ENCODE results near the gene RECK. TPM values are rescaled to one million over a fixed set of nuclear protein-coding genes. Genes with fewer than 3 reads are reported as not detected.

RECK gene
- total RNA-seq, 5 donors from 2014 or later (not counting 1 experiment from before 2014, with no cell fraction given), result 8.9 to 11.4 (median 9.9) TPM

GRCh38 chr9:36064448-36065037 is 27.8 kb downstream of the RECK start:
- no CpG with 5 or more reads among the region's 1 CpG for WGBS (ENCODE audit: insufficient coverage)

GRCh38 chr9:36074055-36074454 is 37.3 kb downstream of the RECK start:
- POLR2A ChIA-PET, result interaction anchor here in 1 of 2 donors (0.5 kb wide), 1 partner anchor 630 kb away, joined by 11 read pairs; no protein-coding TSS in a partner anchor
- no peak overlapping the region for H3K27ac Mint-ChIP-seq
- DNase-seq, result no peak

More at GRCh38 chr9:36064448-36065037, 27.8 kb downstream of the RECK start:
- Mint-ChIP-seq H3K36me3 (peaks cover 55% of the 10 kb centered on the region), H3K4me1 (peaks cover 0 to 5% (median 0%) of the 10 kb centered on the region in 3 donors), H3K4me3 (no peak overlapping the region), H3K9me3 (no peaks in the 10 kb centered on the region), H3K27me3 (no peaks in the 10 kb centered on the region), H3K27ac (no peak overlapping the region)
- Histone ChIP-seq H3K4me1 (ENCODE audit: control insufficient read depth in 1 of 2, extremely low read depth in 1 of 2, insufficient read depth in 2 of 2, low read length in 2 of 2) (no peaks in the 10 kb centered on the region), H3K36me3 (ENCODE audit: control insufficient read depth in 2 of 2, extremely low read depth in 1 of 2, insufficient read depth in 1 of 2, low read length in 1 of 2) (peaks cover 0 to 17% of the 10 kb centered on the region in 2 donors), H3K9me3 (no peaks in the 10 kb centered on the region), H3K27me3 (replicated peaks in 1 of 2; ENCODE audit: control insufficient read depth in 2 of 2, extremely low read depth in 1 of 2, insufficient read depth in 2 of 2, low read length in 1 of 2) (no peaks in the 10 kb centered on the region), H3K4me3 (ENCODE audit: control insufficient read depth in 1 of 2, extremely low read depth in 1 of 2, low read length in 1 of 2) (no peak overlapping the region), H3K27ac (ENCODE audit: low read length) (no peak overlapping the region)
- ATAC-seq (replicated peaks in 1 of 4) (no peak), DNase-seq (no peak)
- ChIA-PET POLR2A (no interaction called here), CTCF (interaction anchor here in 1 of 2 donors (0.6 kb wide), 1 partner anchor 301 kb away, joined by 7 read pairs; no protein-coding TSS in a partner anchor)

GRCh38 chr9:36074870-36075532 is 38.3 kb downstream of the RECK start:
- CTCF ChIA-PET, result interaction anchor here in 1 of 2 donors (1.1 kb wide), 1 partner anchor 37 kb away, joined by 3 read pairs; no protein-coding TSS in a partner anchor

More at GRCh38 chr9:36074055-36074454, 37.3 kb downstream of the RECK start:
- Mint-ChIP-seq H3K4me3 (no peak overlapping the region), H3K4me1 (no peaks in the 10 kb centered on the region), H3K9me3 (no peaks in the 10 kb centered on the region), H3K36me3 (peaks cover 18% of the 10 kb centered on the region), H3K27me3 (no peaks in the 10 kb centered on the region)
- no CpG with 5 or more reads among the region's 1 CpG for WGBS (ENCODE audit: insufficient coverage)
- ATAC-seq (replicated peaks in 1 of 4), result no peak
- CTCF ChIA-PET, result interaction anchor here (0.5 to 1.2 kb wide), 3 partner anchors 29 to 91 kb away, joined by 3 to 7 read pairs (median 4); no protein-coding TSS in a partner anchor
- Histone ChIP-seq H3K27ac (ENCODE audit: low read length) (no peak overlapping the region), H3K4me1 (ENCODE audit: control insufficient read depth in 1 of 2, extremely low read depth in 1 of 2, insufficient read depth in 2 of 2, low read length in 2 of 2) (no peaks in the 10 kb centered on the region), H3K27me3 (replicated peaks in 1 of 2; ENCODE audit: control insufficient read depth in 2 of 2, extremely low read depth in 1 of 2, insufficient read depth in 2 of 2, low read length in 1 of 2) (no peaks in the 10 kb centered on the region), H3K9me3 (no peaks in the 10 kb centered on the region), H3K4me3 (ENCODE audit: control insufficient read depth in 1 of 2, extremely low read depth in 1 of 2, low read length in 1 of 2) (no peak overlapping the region), H3K36me3 (ENCODE audit: control insufficient read depth in 2 of 2, extremely low read depth in 1 of 2, insufficient read depth in 1 of 2, low read length in 1 of 2) (peaks cover 2 to 7% of the 10 kb centered on the region in 2 donors)

GRCh38 chr9:36078051-36078450 is 41.3 kb downstream of the RECK start:
- ATAC-seq (replicated peaks in 1 of 4) (no peak), DNase-seq (no peak)
- Histone ChIP-seq H3K4me3 (ENCODE audit: control insufficient read depth in 1 of 2, extremely low read depth in 1 of 2, low read length in 1 of 2) (no peak overlapping the region), H3K36me3 (ENCODE audit: control insufficient read depth in 2 of 2, extremely low read depth in 1 of 2, insufficient read depth in 1 of 2, low read length in 1 of 2) (peaks cover 5 to 6% of the 10 kb centered on the region in 2 donors), H3K9me3 (no peaks in the 10 kb centered on the region), H3K27me3 (replicated peaks in 1 of 2; ENCODE audit: control insufficient read depth in 2 of 2, extremely low read depth in 1 of 2, insufficient read depth in 2 of 2, low read length in 1 of 2) (no peaks in the 10 kb centered on the region), H3K4me1 (ENCODE audit: control insufficient read depth in 1 of 2, extremely low read depth in 1 of 2, insufficient read depth in 2 of 2, low read length in 2 of 2) (no peaks in the 10 kb centered on the region), H3K27ac (ENCODE audit: low read length) (no peak overlapping the region)
- Mint-ChIP-seq H3K27ac (no peak overlapping the region), H3K27me3 (no peaks in the 10 kb centered on the region), H3K9me3 (no peaks in the 10 kb centered on the region), H3K36me3 (peaks cover 32% of the 10 kb centered on the region), H3K4me1 (no peaks in the 10 kb centered on the region), H3K4me3 (no peak overlapping the region)
- WGBS (ENCODE audit: insufficient coverage), result no CpG with 5 or more reads among the region's 1 CpG
- ChIA-PET CTCF (interaction anchor here in 1 of 2 donors (0.5 kb wide), 1 partner anchor 150 kb away, joined by 6 read pairs; no protein-coding TSS in a partner anchor), POLR2A (no interaction called here)

More at GRCh38 chr9:36074870-36075532, 38.3 kb downstream of the RECK start:
- no peaks in the 10 kb centered on the region for H3K9me3 Mint-ChIP-seq
- Histone ChIP-seq H3K27ac (ENCODE audit: low read length) (no peak overlapping the region), H3K4me1 (ENCODE audit: control insufficient read depth in 1 of 2, extremely low read depth in 1 of 2, insufficient read depth in 2 of 2, low read length in 2 of 2) (no peaks in the 10 kb centered on the region), H3K36me3 (ENCODE audit: control insufficient read depth in 2 of 2, extremely low read depth in 1 of 2, insufficient read depth in 1 of 2, low read length in 1 of 2) (peaks cover 2 to 7% of the 10 kb centered on the region in 2 donors), H3K27me3 (replicated peaks in 1 of 2; ENCODE audit: control insufficient read depth in 2 of 2, extremely low read depth in 1 of 2, insufficient read depth in 2 of 2, low read length in 1 of 2) (no peaks in the 10 kb centered on the region), H3K9me3 (no peaks in the 10 kb centered on the region), H3K4me3 (ENCODE audit: control insufficient read depth in 1 of 2, extremely low read depth in 1 of 2, low read length in 1 of 2) (no peak overlapping the region)
- POLR2A ChIA-PET, result interaction anchor here in 1 of 2 donors (0.6 kb wide), 1 partner anchor 1523 kb away, joined by 3 read pairs; no protein-coding TSS in a partner anchor
- no peak overlapping the region for H3K27ac Mint-ChIP-seq
- DNase-seq (no peak), ATAC-seq (replicated peaks in 1 of 4) (no peak)
- H3K4me3 Mint-ChIP-seq, result no peak overlapping the region
- H3K36me3 Mint-ChIP-seq, result peaks cover 13% of the 10 kb centered on the region
- H3K4me1 Mint-ChIP-seq, result no peaks in the 10 kb centered on the region
- no CpG with 5 or more reads among the region's 2 CpGs for WGBS (ENCODE audit: insufficient coverage)
- H3K27me3 Mint-ChIP-seq, result no peaks in the 10 kb centered on the region

DNA sequence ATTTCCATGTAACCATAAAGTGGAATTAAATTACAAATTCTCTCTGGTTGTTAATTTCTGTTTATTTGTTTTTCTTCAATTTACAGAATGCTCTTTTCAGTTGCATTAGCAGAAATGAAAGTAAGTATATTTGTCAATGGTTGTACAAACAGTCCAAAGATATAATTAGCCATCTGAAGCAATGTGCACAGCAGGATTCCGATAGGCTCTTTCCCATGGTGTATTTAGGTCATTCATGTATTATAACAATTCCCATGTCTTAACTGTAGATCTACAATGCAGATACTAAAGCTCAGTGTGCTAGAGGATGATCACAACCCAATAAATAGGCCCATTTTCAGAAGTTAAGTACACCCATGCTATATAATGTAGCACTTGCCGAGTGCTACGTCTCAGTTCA is 43.8 kb downstream of the RECK start:
- Mint-ChIP-seq H3K9me3 (no peaks in the 10 kb centered on the region), H3K4me1 (no peaks in the 10 kb centered on the region), H3K4me3 (no peak overlapping the region), H3K27ac (no peak overlapping the region), H3K27me3 (no peaks in the 10 kb centered on the region), H3K36me3 (peaks cover 39% of the 10 kb centered on the region)
- POLR2A ChIA-PET, result no interaction called here
- no peak overlapping the region for H3K4me3 ChIP-seq (ENCODE audit: control insufficient read depth in 1 of 2, extremely low read depth in 1 of 2, low read length in 1 of 2)
- DNase-seq (no peak), ATAC-seq (replicated peaks in 1 of 4) (no peak)
- H3K36me3 ChIP-seq (ENCODE audit: control insufficient read depth in 2 of 2, extremely low read depth in 1 of 2, insufficient read depth in 1 of 2, low read length in 1 of 2), result peaks cover 4 to 6% of the 10 kb centered on the region in 2 donors
- H3K27ac ChIP-seq (ENCODE audit: low read length), result no peak overlapping the region
- H3K9me3 ChIP-seq, result no peaks in the 10 kb centered on the region
- no peaks in the 10 kb centered on the region for H3K4me1 ChIP-seq (ENCODE audit: control insufficient read depth in 1 of 2, extremely low read depth in 1 of 2, insufficient read depth in 2 of 2, low read length in 2 of 2)
- CTCF ChIA-PET, result interaction anchor here in 1 of 2 donors (0.6 to 1.2 kb wide), 3 partner anchors 8 to 193 kb away, joined by 3 to 4 read pairs (median 3); no protein-coding TSS in a partner anchor
- WGBS (ENCODE audit: insufficient coverage), result 100% methylated on average over 2 of the region's 3 CpGs
- no peaks in the 10 kb centered on the region for H3K27me3 ChIP-seq (replicated peaks in 1 of 2; ENCODE audit: control insufficient read depth in 2 of 2, extremely low read depth in 1 of 2, insufficient read depth in 2 of 2, low read length in 1 of 2)

GRCh38 chr9:36082931-36083330 is 46.2 kb downstream of the RECK start:
- Histone ChIP-seq H3K9me3 (no peaks in the 10 kb centered on the region), H3K4me3 (ENCODE audit: control insufficient read depth in 1 of 2, extremely low read depth in 1 of 2, low read length in 1 of 2) (no peak overlapping the region), H3K27me3 (replicated peaks in 1 of 2; ENCODE audit: control insufficient read depth in 2 of 2, extremely low read depth in 1 of 2, insufficient read depth in 2 of 2, low read length in 1 of 2) (no peaks in the 10 kb centered on the region), H3K4me1 (ENCODE audit: control insufficient read depth in 1 of 2, extremely low read depth in 1 of 2, insufficient read depth in 2 of 2, low read length in 2 of 2) (no peaks in the 10 kb centered on the region), H3K36me3 (ENCODE audit: control insufficient read depth in 2 of 2, extremely low read depth in 1 of 2, insufficient read depth in 1 of 2, low read length in 1 of 2) (peaks cover 4 to 7% of the 10 kb centered on the region in 2 donors), H3K27ac (ENCODE audit: low read length) (no peak overlapping the region)
- Mint-ChIP-seq H3K27me3 (no peaks in the 10 kb centered on the region), H3K36me3 (peaks cover 61% of the 10 kb centered on the region), H3K27ac (no peak overlapping the region), H3K4me1 (no peaks in the 10 kb centered on the region), H3K4me3 (no peak overlapping the region), H3K9me3 (no peaks in the 10 kb centered on the region)
- POLR2A ChIA-PET, result no interaction called here
- DNase-seq (no peak), ATAC-seq (replicated peaks in 1 of 4) (no peak)
- CTCF ChIA-PET, result no interaction called here
- no CpG with 5 or more reads among the region's 5 CpGs for WGBS (ENCODE audit: insufficient coverage)

All from T-cell (primary cell).